ENCODE data around the gene SLF2.

The SLF2 gene

GRCh38 chr10:100897976-100898375, 14.8 kb upstream of the SLF2 start:
- H3K4me3 ChIP-seq (replicated peaks in 1 of 2; ENCODE audit: low read depth in 2 of 2, low read length in 2 of 2) = no peak overlapping the region
- DNase-seq (ENCODE audit: low read depth in 2 of 2) = no peak
- TF ChIP-seq CTCF (IDR thresholded peaks at IDR 0.05; ENCODE audit: low read depth, low read length) = no peak

GRCh38 chr10:100899171-100899570, 13.6 kb upstream of the SLF2 start:
- H3K4me3 ChIP-seq (replicated peaks in 1 of 2; ENCODE audit: low read depth in 2 of 2, low read length in 2 of 2) = no peak overlapping the region
- DNase-seq (ENCODE audit: low read depth in 2 of 2) = no peak
- TF ChIP-seq CTCF (IDR thresholded peaks at IDR 0.05; ENCODE audit: low read depth, low read length) = no peak

GRCh38 chr10:100901051-100901450, 11.7 kb upstream of the SLF2 start:
- DNase-seq (ENCODE audit: low read depth in 2 of 2) = no peak
- H3K4me3 ChIP-seq (replicated peaks in 1 of 2; ENCODE audit: low read depth in 2 of 2, low read length in 2 of 2) = no peak overlapping the region
- TF ChIP-seq CTCF (IDR thresholded peaks at IDR 0.05; ENCODE audit: low read depth, low read length) = no peak

- H3K4me3 ChIP-seq (replicated peaks in 1 of 2; ENCODE audit: low read depth in 2 of 2, low read length in 2 of 2) = no peak overlapping the region
- no peak for DNase-seq (ENCODE audit: low read depth in 2 of 2)
- no peak for TF ChIP-seq CTCF (IDR thresholded peaks at IDR 0.05; ENCODE audit: low read depth, low read length)
Measured at GRCh38 chr10:100902622-100903021, 10.1 kb upstream of the SLF2 start.

DNA sequence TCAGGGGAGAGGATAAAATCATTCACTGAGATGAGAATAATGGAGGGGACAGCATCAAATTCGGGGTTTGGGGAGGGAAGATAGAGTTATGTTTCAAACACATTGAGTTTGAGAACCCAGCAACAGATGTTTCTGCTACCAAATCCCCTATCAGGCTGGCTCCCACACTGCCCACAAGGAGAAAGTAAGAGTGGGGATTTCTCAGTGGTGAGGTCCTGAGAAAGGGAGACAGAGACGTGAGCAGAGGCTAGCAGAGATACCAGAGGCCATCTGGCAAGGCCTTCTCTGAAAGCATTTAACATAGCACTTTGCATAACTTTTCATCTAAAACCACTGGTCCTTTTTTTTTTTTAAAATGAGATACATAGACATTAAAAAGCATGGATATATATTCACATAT, 7.8 kb upstream of the SLF2 start:
- TF ChIP-seq CTCF (IDR thresholded peaks at IDR 0.05; ENCODE audit: low read depth, low read length) = no peak
- no peak for DNase-seq (ENCODE audit: low read depth in 2 of 2)
- no peak overlapping the region for H3K4me3 ChIP-seq (replicated peaks in 1 of 2; ENCODE audit: low read depth in 2 of 2, low read length in 2 of 2)

GRCh38 chr10:100907175-100907574, 5.6 kb upstream of the SLF2 start:
- DNase-seq (ENCODE audit: low read depth in 2 of 2) = no peak
- H3K4me3 ChIP-seq (replicated peaks in 1 of 2; ENCODE audit: low read depth in 2 of 2, low read length in 2 of 2) = no peak overlapping the region
- TF ChIP-seq CTCF (IDR thresholded peaks at IDR 0.05; ENCODE audit: low read depth, low read length) = no peak

GRCh38 chr10:100907773-100908363, 4.9 kb upstream of the SLF2 start:
- DNase-seq (ENCODE audit: low read depth in 2 of 2) = no peak
- no peak for TF ChIP-seq CTCF (IDR thresholded peaks at IDR 0.05; ENCODE audit: low read depth, low read length)
- no peak overlapping the region for H3K4me3 ChIP-seq (replicated peaks in 1 of 2; ENCODE audit: low read depth in 2 of 2, low read length in 2 of 2)

Measured in cardiac fibroblast (primary cell).